HepG2 (cell line): ENCODE measurements around the gene ANXA10. TPM values are rescaled to one million over a fixed set of nuclear protein-coding genes. Genes with fewer than 3 reads are reported as not detected.

Experiments
- ATAC-seq: fragments of 200-7000 bp; cut with Tn5 transposase; 3 replicates; pipeline ENCODE4 v1.9.1; 2020; ENCODE audit warnings: mild to moderate bottlenecking, moderate library complexity
- Bru-seq: library from RNA; stranded (reverse); fragments of 400-500 nt; gene quantifications from one replicate; lab custom pipeline; 2021; lab: Mats Ljungman, UMichigan
- BruChase-seq, 2 experiments: library from RNA; stranded (reverse); fragments of 400-500 nt; gene quantifications; one replicate each; lab custom pipeline; 2021; lab: Mats Ljungman, UMichigan
- BruUV-seq: library from RNA; stranded (reverse); fragments of 400-500 nt; replicated peaks from 2 replicates; lab custom pipeline; 2021; lab: Mats Ljungman, UMichigan
- CTCF ChIA-PET: fragments of 300-600 bp; formaldehyde crosslinking; extraction: SDS; loops from one replicate; lab custom pipeline; 2021; ENCODE audit warnings: low total read pairs, inconsistent platforms, low intra/inter-chr PET ratio; lab: Yijun Ruan, JAX
- POLR2A ChIA-PET: fragments of 350-600 bp; sonication (Branson Sonifier 250); formaldehyde crosslinking; loops from one replicate; lab custom pipeline; 2020; ENCODE audit warnings: antibody characterized with exemption, inconsistent platforms; lab: Yijun Ruan, JAX
- DNase-seq: peaks from one replicate; pipeline ENCODE4 v3.0.0-alpha.2; 2015; ENCODE audit warnings: low spot score
- FAIRE-seq: peaks from 3 replicates; lab custom pipeline; 2011; peaks lifted over from hg19 to GRCh38; lab: Jason Lieb, UNC
- H2AFZ ChIP-seq: one replicate; pipeline ENCODE4 v1.6.1; 2011; ENCODE audit warnings: low read length, inconsistent platforms
- H3K27ac ChIP-seq: fragments of 300-600 bp; 3 replicates; pipeline ENCODE4 v1.8.0; 2011; ENCODE audit warnings: mixed run types, mild to moderate bottlenecking, mixed read lengths, low read length, inconsistent platforms; ENCODE audit not compliant: insufficient read depth; ENCODE audit errors: extremely low read length
- H3K27me3 ChIP-seq, 2 experiments: fragments of 200-600 bp in 1 of 2; 2 replicates in 1 of 2; 3 replicates in 1 of 2; pipeline versions ENCODE4 v1.6.0 to v1.8.0; 2011; ENCODE audit warnings: low read length in 2 of 2, mild to moderate bottlenecking in 2 of 2, moderate library complexity in 2 of 2, inconsistent platforms in 1 of 2; ENCODE audit not compliant: insufficient read depth in 2 of 2, control insufficient read depth in 1 of 2
- H3K36me3 ChIP-seq, 2 experiments: fragments of 200-600 bp in 1 of 2; replicated peaks in 1 of 2; 2 replicates in 1 of 2; 3 replicates in 1 of 2; pipeline versions ENCODE4 v1.5.1 to v1.8.0; 2011; ENCODE audit warnings: low read length in 2 of 2, inconsistent platforms in 1 of 2; ENCODE audit not compliant: insufficient read depth in 2 of 2, control insufficient read depth in 1 of 2
- H3K4me1 ChIP-seq: 2 replicates; pipeline ENCODE4 v1.5.1; 2012; ENCODE audit warnings: low read length, inconsistent platforms; ENCODE audit not compliant: insufficient read depth
- H3K4me2 ChIP-seq: 2 replicates; pipeline ENCODE4 v1.6.0; 2011; ENCODE audit warnings: low read depth, low read length, inconsistent platforms
- H3K4me3 ChIP-seq, 3 experiments: fragments of 200-600 bp in 1 of 3; sonication (generic), shearing (Covaris generic) in 1 of 3; replicated peaks in 1 of 3; 2 replicates each; pipeline ENCODE4 v1.5.1; 2011 to 2016; ENCODE audit warnings: low read length in 3 of 3, inconsistent platforms in 2 of 3, low read depth in 2 of 3, mild to moderate bottlenecking in 2 of 3, control low read depth in 1 of 3, mixed read lengths in 1 of 3; ENCODE audit not compliant: insufficient read depth in 1 of 3
- H3K79me2 ChIP-seq: one replicate; pipeline ENCODE4 v1.6.1; 2011; ENCODE audit warnings: low read length, inconsistent platforms; ENCODE audit not compliant: insufficient read depth
- H3K9ac ChIP-seq: 2 replicates; pipeline ENCODE4 v1.6.0; 2011; ENCODE audit warnings: mild to moderate bottlenecking, low read depth, low read length, inconsistent platforms; ENCODE audit not compliant: insufficient read depth
- H3K9me3 ChIP-seq: 2 replicates; pipeline ENCODE4 v1.5.1; 2012; ENCODE audit warnings: mild to moderate bottlenecking, low read length
- H4K20me1 ChIP-seq: 2 replicates; pipeline ENCODE4 v1.6.0; 2011; ENCODE audit warnings: inconsistent platforms, mild to moderate bottlenecking, low read length, moderate library complexity; ENCODE audit not compliant: insufficient read depth
- IRF9 ChIP-seq: sonication (generic); formaldehyde crosslinking; IDR thresholded peaks from 2 replicates; pipeline ENCODE4 v1.8.0; 2022; ENCODE audit warnings: missing genetic modification reagents, mild to moderate bottlenecking, borderline replicate concordance
- RBAK ChIP-seq: sonication (generic); formaldehyde crosslinking; IDR thresholded peaks from 2 replicates; pipeline ENCODE4 v1.5.1; 2020; ENCODE audit warnings: mild to moderate bottlenecking, missing genetic modification reagents
- RELA ChIP-seq: sonication (generic); formaldehyde crosslinking; IDR thresholded peaks from 2 replicates; pipeline ENCODE4 v1.4.0; 2020; ENCODE audit warnings: missing genetic modification reagents
- SMARCE1 ChIP-seq: fragments of 450-650 bp; IDR thresholded peaks from 2 replicates; pipeline ENCODE4 v1.6.1; 2017; ENCODE audit warnings: borderline replicate concordance
- TMF1 ChIP-seq: sonication (generic); formaldehyde crosslinking; IDR thresholded peaks from 2 replicates; pipeline ENCODE4 v1.8.1; 2022; ENCODE audit warnings: low read depth, missing genetic modification reagents
- ZKSCAN1 ChIP-seq: fragments of 150-350 bp; IDR thresholded peaks from 2 replicates; pipeline ENCODE4 v1.6.1; 2014; ENCODE audit warnings: low read length
- ZNF205 ChIP-seq: IDR thresholded peaks from 2 replicates; pipeline ENCODE4 v1.6.1; 2018; ENCODE audit warnings: missing biosample characterization, missing genetic modification reagents
- ZNF564 ChIP-seq: sonication (generic); formaldehyde crosslinking; IDR thresholded peaks from 2 replicates; pipeline ENCODE4 v1.8.1; 2023; ENCODE audit warnings: mild to moderate bottlenecking, missing genetic modification reagents
- ZNF646 ChIP-seq: sonication (generic); formaldehyde crosslinking; IDR thresholded peaks from 2 replicates; pipeline ENCODE4 v1.9.0; 2021; ENCODE audit warnings: mild to moderate bottlenecking, missing genetic modification reagents
- WGBS: methylation state at CpG from one replicate; pipeline ENCODE4 v1.1.6; 2017; ENCODE audit warnings: low lambda C conversion rate; 5-methylcytosine and 5-hydroxymethylcytosine counted together
- in situ Hi-C: cut with HindIII; loops from 2 replicates; pipeline ENCODE4 v1.10.0; 2017; ENCODE audit warnings: low pct_unique_long_range_greater_than_20kb; ENCODE audit not compliant: extremely low pct_ligation_motif_present
- intact Hi-C: fragments of 100-400 bp; cut with micrococcal nuclease; formaldehyde crosslinking; loops from one replicate; pipeline ENCODE4 v1.10.0; 2022; ENCODE audit not compliant: unreplicated experiment
- long read RNA-seq, 2 experiments: library from RNA in 1 of 2; library from polyadenylated mRNA in 1 of 2; stranded (forward) in 1 of 2; unstranded in 1 of 2; transcript quantifications; one replicate each; pipeline ENCODE4 v2.0.0, GENCODE V29; 2019 to 2022
- polyA minus RNA-seq, 3 experiments: library from RNA; depleted of rRNA, polyadenylated mRNA; stranded (reverse); fragments of >200 nt; gene quantifications; 2 replicates each; pipeline ENCODE4 v1.2.3, GENCODE V29; 2011; ENCODE audit warnings: low replicate concordance in 1 of 3
- polyA plus RNA-seq, 8 experiments: library from polyadenylated mRNA; depleted of rRNA in 3 of 8; stranded (reverse) in 7 of 8; unstranded in 1 of 8; fragments of >200 nt; fragmentation: Illumina TruSeq in 4 of 8; extraction: Trizol in 4 of 8; gene quantifications; 2 replicates each; pipeline versions ENCODE4 v1.2.1 to v1.2.3, GENCODE V29; 2011 to 2016; ENCODE audit warnings: low read depth in 4 of 8, missing spikeins in 1 of 8, mixed read lengths in 1 of 8; ENCODE audit not compliant: insufficient read depth in 1 of 8
- total RNA-seq, 5 experiments: library from RNA; depleted of rRNA; stranded (reverse); fragments of >200 nt; fragmentation: Illumina TruSeq; extraction: Trizol; gene quantifications; 2 replicates each; pipeline ENCODE4 v1.2.3, GENCODE V29; 2016; ENCODE audit warnings: low read depth in 1 of 5

ANXA10 gene
- total RNA-seq (2016; rRNA removed; fragmentation: Illumina TruSeq; extraction: Trizol) (not detected in 2 replicates), polyA plus RNA-seq (2011; rRNA removed) (0.08 TPM in 1 of 2 replicates, not detected in the other), polyA minus RNA-seq (2011; rRNA and poly(A)+ RNA removed; ENCODE audit: low replicate concordance) (0.23 TPM in 1 of 2 replicates, not detected in the other), Bru-seq, nascent RNA (not detected), BruChase-seq, experiment 1, labeled RNA remaining after a 6-hour chase (not detected), BruChase-seq, experiment 2, labeled RNA remaining after a 2-hour chase (not detected)
- total RNA-seq (2016; cell fraction: cytosol; rRNA removed; fragmentation: Illumina TruSeq; extraction: Trizol; ENCODE audit: low read depth), result not detected in 2 replicates
- total RNA-seq (2016; cell fraction: insoluble cytoplasmic fraction; rRNA removed; fragmentation: Illumina TruSeq; extraction: Trizol), result 0.13 TPM in 1 of 2 replicates, not detected in the other
- not detected in 2 replicates for total RNA-seq (2016; cell fraction: membrane; rRNA removed; fragmentation: Illumina TruSeq; extraction: Trizol)
- total RNA-seq (2016; cell fraction: nucleus; rRNA removed; fragmentation: Illumina TruSeq; extraction: Trizol), result not detected in 2 replicates
- not detected in 2 replicates for polyA plus RNA-seq (2011; cell fraction: cytosol; rRNA removed)
- polyA plus RNA-seq (2011; cell fraction: nucleus; rRNA removed), result not detected in 2 replicates
- polyA plus RNA-seq (2012), result not detected in 2 replicates
- not detected in 2 replicates for polyA plus RNA-seq (2016; cell fraction: cytosol; fragmentation: Illumina TruSeq; extraction: Trizol; ENCODE audit: low read depth)
- not detected in 2 replicates for polyA plus RNA-seq (2016; cell fraction: insoluble cytoplasmic fraction; fragmentation: Illumina TruSeq; extraction: Trizol; ENCODE audit: low read depth)
- not detected in 2 replicates for polyA plus RNA-seq (2016; cell fraction: membrane; fragmentation: Illumina TruSeq; extraction: Trizol; ENCODE audit: low read depth)
- polyA plus RNA-seq (2016; cell fraction: nucleus; fragmentation: Illumina TruSeq; extraction: Trizol; ENCODE audit: insufficient read depth, low read depth), result not detected in 2 replicates
- not detected in 2 replicates for polyA minus RNA-seq (2011; cell fraction: cytosol; rRNA and poly(A)+ RNA removed)
- not detected in 2 replicates for polyA minus RNA-seq (2011; cell fraction: nucleus; rRNA and poly(A)+ RNA removed)
- long read RNA-seq, experiment 1, result 0 reads
- long read RNA-seq, experiment 2, result 0 reads

GRCh38 chr4:168092176-168092712, at the start of gene ANXA10:
Gene ANXA10, plus strand, starts transcription at chr4:168092537. Its CDS starts 164 bp downstream, at chr4:168092701.
- CTCF ChIA-PET, result no interaction called here
- TF ChIP-seq IRF9 (CRISPR knock-in tag) (no peak), ZNF646 (CRISPR knock-in tag) (no peak), ZNF564 (CRISPR knock-in tag) (no peak), RBAK (no peak), RELA (CRISPR knock-in tag) (no peak), SMARCE1 (no peak), ZNF205 (CRISPR knock-in tag) (no peak), ZKSCAN1 (no peak), TMF1 (CRISPR knock-in tag) (no peak)
- POLR2A ChIA-PET, result no interaction called here
- ATAC-seq, result no peak
- H3K27me3 ChIP-seq, result no peaks in the 10 kb centered on the region
- no peaks in the 10 kb centered on the region for H3K4me1 ChIP-seq
- no peak within 1 kb of the TSS for H3K9ac ChIP-seq
- no peak for FAIRE-seq
- 0% methylated on average over 1 of the region's 1 CpG for WGBS
- intact Hi-C loops, result no loop called here
- H2AFZ ChIP-seq, result no peak within 1 kb of the TSS
- BruUV-seq, result no TSS peak
- in situ Hi-C loops, result loop anchor here (25.0 kb wide), 1 partner anchor 1080 kb away; no protein-coding TSS in a partner anchor
- H3K36me3 ChIP-seq, result no peaks in the 10 kb centered on the region
- H4K20me1 ChIP-seq, result no peaks in the 10 kb centered on the region
- H3K27ac ChIP-seq, result no peak within 1 kb of the TSS
- no peaks in the 10 kb centered on the region for H3K79me2 ChIP-seq
- no peak for DNase-seq
- H3K4me2 ChIP-seq, result no peak within 1 kb of the TSS
- H3K4me3 ChIP-seq, result no peak within 1 kb of the TSS
- peaks cover 23% of the 10 kb centered on the region for H3K9me3 ChIP-seq
